BLaER1 treated with 17β-estradiol and CSF1 and Interleukin-3, amounts not matched to agents 10 nM and 100 nM (cell line): ENCODE data around the gene BRD7.

ENCODE experiments used
- H3K27ac ChIP-seq, 11 experiments: shearing (Covaris generic); formaldehyde crosslinking; 2 replicates each; pipeline ENCODE4 v1.8.1; 2022
- H3K27me3 ChIP-seq, 11 experiments: shearing (Covaris generic); formaldehyde crosslinking; 2 replicates each; pipeline ENCODE4 v1.8.1; 2022
- H3K36me3 ChIP-seq, 11 experiments: shearing (Covaris generic); formaldehyde crosslinking; 2 replicates each; pipeline ENCODE4 v1.8.1; 2022
- H3K4me1 ChIP-seq, 10 experiments: shearing (Covaris generic); formaldehyde crosslinking; 2 replicates each; pipeline ENCODE4 v1.8.1; 2022
- H3K4me2 ChIP-seq, 11 experiments: shearing (Covaris generic); formaldehyde crosslinking; 2 replicates each; pipeline ENCODE4 v1.8.1; 2022
- H3K4me3 ChIP-seq, 10 experiments: shearing (Covaris generic); formaldehyde crosslinking; 2 replicates each; pipeline ENCODE4 v1.8.1; 2022
- H3K9ac ChIP-seq, 11 experiments: shearing (Covaris generic); formaldehyde crosslinking; 2 replicates each; pipeline ENCODE4 v1.8.1; 2022
- H3K9me3 ChIP-seq, 11 experiments: shearing (Covaris generic); formaldehyde crosslinking; replicated peaks in 1 of 11; 2 replicates each; pipeline ENCODE4 v1.8.1; 2022
- H4K20me1 ChIP-seq, 11 experiments: shearing (Covaris generic); formaldehyde crosslinking; 2 replicates each; pipeline ENCODE4 v1.8.1; 2022
- Cebpa-rat ChIP-seq, 11 experiments: shearing (Covaris generic); IDR thresholded peaks; 2 replicates each; pipeline ENCODE4 v1.8.1; 2022

The BRD7 gene

GRCh38 chr16:50275098-50275415 is 93.7 kb downstream of the BRD7 start:
- H4K20me1 ChIP-seq = peaks cover 0 to 33% (median 0%) of the 10 kb centered on the region in 11 experiments; a peak in 7 of 22 replicates
- no peaks in the 10 kb centered on the region for H3K27me3 ChIP-seq
- peak overlapping the region; percentile 86 to 98 (median 94) for H3K9ac ChIP-seq
- no peak for TF ChIP-seq Cebpa-rat (IDR thresholded peaks at IDR 0.05)
- H3K27ac ChIP-seq = peak overlapping the region; percentile 92 to 100 (median 98)
- H3K4me3 ChIP-seq = peak overlapping the region; percentile 50 to 73 (median 64); a peak in 19 of 20 replicates
- peaks cover 0 to 18% (median 0%) of the 10 kb centered on the region in 11 experiments; a peak in 5 of 22 replicates for H3K36me3 ChIP-seq
- H3K4me2 ChIP-seq = peak overlapping the region; percentile 91 to 100 (median 99)
- no peaks in the 10 kb centered on the region for H3K9me3 ChIP-seq
- peaks cover 79 to 98% (median 95%) of the 10 kb centered on the region in 10 experiments for H3K4me1 ChIP-seq

- H3K9me3 ChIP-seq = no peaks in the 10 kb centered on the region
- peaks cover 0 to 33% (median 0%) of the 10 kb centered on the region in 11 experiments; a peak in 7 of 22 replicates for H4K20me1 ChIP-seq
- peaks cover 0 to 18% (median 0%) of the 10 kb centered on the region in 11 experiments; a peak in 5 of 22 replicates for H3K36me3 ChIP-seq
- no peak for TF ChIP-seq Cebpa-rat (IDR thresholded peaks at IDR 0.05)
- peak overlapping the region; percentile 91 to 100 (median 99) for H3K4me2 ChIP-seq
- peak overlapping the region; percentile 92 to 100 (median 98) for H3K27ac ChIP-seq
- H3K9ac ChIP-seq = peak overlapping the region; percentile 86 to 98 (median 94)
- H3K27me3 ChIP-seq = no peaks in the 10 kb centered on the region
- H3K4me1 ChIP-seq = peaks cover 76 to 98% (median 95%) of the 10 kb centered on the region in 10 experiments
- H3K4me3 ChIP-seq = peak overlapping the region; percentile 50 to 73 (median 64)
Measured at GRCh38 chr16:50274326-50275097, 94.3 kb downstream of the BRD7 start.

GRCh38 chr16:50273888-50274325 is 94.9 kb downstream of the BRD7 start:
- TF ChIP-seq Cebpa-rat (IDR thresholded peaks at IDR 0.05) = no peak
- H3K4me1 ChIP-seq = peaks cover 73 to 98% (median 95%) of the 10 kb centered on the region in 10 experiments
- peak overlapping the region; percentile 86 to 98 (median 94) for H3K9ac ChIP-seq

GRCh38 chr16:50273382-50273690 is 95.5 kb downstream of the BRD7 start:
- Histone ChIP-seq H3K27me3 (no peaks in the 10 kb centered on the region), H3K27ac (peak overlapping the region in 10 of 11 experiments; percentile 92 to 100 (median 98); a peak in 18 of 22 replicates), H3K9ac (peak overlapping the region in 9 of 11 experiments; percentile 57 to 98 (median 94); a peak in 15 of 22 replicates), H3K4me2 (peak overlapping the region; percentile 91 to 100 (median 99)), H4K20me1 (peaks cover 0 to 34% (median 0%) of the 10 kb centered on the region in 11 experiments; a peak in 7 of 22 replicates), H3K4me3 (peak overlapping the region in 6 of 10 experiments; percentile 31 to 73 (median 66); a peak in 9 of 20 replicates), H3K9me3 (no peaks in the 10 kb centered on the region), H3K4me1 (peaks cover 72 to 98% (median 95%) of the 10 kb centered on the region in 10 experiments), H3K36me3 (peaks cover 0 to 18% (median 0%) of the 10 kb centered on the region in 11 experiments; a peak in 5 of 22 replicates)
- TF ChIP-seq Cebpa-rat (IDR thresholded peaks at IDR 0.05) = no peak

More at GRCh38 chr16:50273888-50274325, 94.9 kb downstream of the BRD7 start:
- H3K4me3 ChIP-seq = peak overlapping the region in 9 of 10 experiments; percentile 59 to 73 (median 64); a peak in 18 of 20 replicates
- H3K36me3 ChIP-seq = peaks cover 0 to 18% (median 0%) of the 10 kb centered on the region in 11 experiments; a peak in 5 of 22 replicates
- H3K27ac ChIP-seq = peak overlapping the region; percentile 92 to 100 (median 98)
- peak overlapping the region; percentile 91 to 100 (median 99) for H3K4me2 ChIP-seq
- no peaks in the 10 kb centered on the region for H3K27me3 ChIP-seq
- peaks cover 0 to 34% (median 0%) of the 10 kb centered on the region in 11 experiments; a peak in 7 of 22 replicates for H4K20me1 ChIP-seq
- H3K9me3 ChIP-seq = no peaks in the 10 kb centered on the region

- Histone ChIP-seq H3K27ac (peak overlapping the region; percentile 7 to 100 (median 98); a peak in 19 of 22 replicates), H3K9me3 (no peaks in the 10 kb centered on the region), H3K4me1 (peaks cover 72 to 98% (median 95%) of the 10 kb centered on the region in 10 experiments), H3K4me3 (peak overlapping the region in 5 of 10 experiments; percentile 14 to 73 (median 60); a peak in 7 of 20 replicates), H3K27me3 (no peaks in the 10 kb centered on the region), H3K36me3 (peaks cover 0 to 18% (median 0%) of the 10 kb centered on the region in 11 experiments; a peak in 5 of 22 replicates), H4K20me1 (peaks cover 0 to 35% (median 0%) of the 10 kb centered on the region in 11 experiments; a peak in 7 of 22 replicates), H3K4me2 (peak overlapping the region; percentile 91 to 100 (median 99)), H3K9ac (peak overlapping the region; percentile 14 to 98 (median 92); a peak in 19 of 22 replicates)
- no peak for TF ChIP-seq Cebpa-rat (IDR thresholded peaks at IDR 0.05)
Measured at GRCh38 chr16:50272687-50273381, 96.0 kb downstream of the BRD7 start.

- Histone ChIP-seq H3K4me1 (peaks cover 72 to 98% (median 95%) of the 10 kb centered on the region in 10 experiments), H3K4me2 (peak overlapping the region; percentile 91 to 100 (median 99)), H3K27ac (peak overlapping the region; percentile 7 to 100 (median 98); a peak in 20 of 22 replicates)
Measured at GRCh38 chr16:50272111-50272571, 96.6 kb downstream of the BRD7 start.

GRCh38 chr16:50271148-50272041 is 97.4 kb downstream of the BRD7 start:
- H3K9me3 ChIP-seq = no peaks in the 10 kb centered on the region
- peak overlapping the region in 10 of 11 experiments; percentile 7 to 100 (median 98); a peak in 18 of 22 replicates for H3K27ac ChIP-seq
- peaks cover 0 to 36% (median 0%) of the 10 kb centered on the region in 11 experiments; a peak in 7 of 22 replicates for H4K20me1 ChIP-seq
- H3K4me2 ChIP-seq = peak overlapping the region; percentile 91 to 100 (median 99)
- H3K27me3 ChIP-seq = no peaks in the 10 kb centered on the region
- H3K4me3 ChIP-seq = peak overlapping the region in 1 of 10 experiments; percentile 73; a peak in 1 of 20 replicates
- no peak for TF ChIP-seq Cebpa-rat (IDR thresholded peaks at IDR 0.05)
- H3K36me3 ChIP-seq = peaks cover 0 to 18% (median 0%) of the 10 kb centered on the region in 11 experiments; a peak in 5 of 22 replicates
- H3K4me1 ChIP-seq = peaks cover 74 to 98% (median 95%) of the 10 kb centered on the region in 10 experiments
- H3K9ac ChIP-seq = peak overlapping the region in 10 of 11 experiments; percentile 44 to 98 (median 93); a peak in 17 of 22 replicates

More at GRCh38 chr16:50272111-50272571, 96.6 kb downstream of the BRD7 start:
- Histone ChIP-seq H3K27me3 (no peaks in the 10 kb centered on the region), H3K36me3 (peaks cover 0 to 18% (median 0%) of the 10 kb centered on the region in 11 experiments; a peak in 5 of 22 replicates), H3K9ac (peak overlapping the region; percentile 41 to 98 (median 92); a peak in 21 of 22 replicates), H3K9me3 (no peaks in the 10 kb centered on the region), H3K4me3 (peak overlapping the region in 4 of 10 experiments; percentile 14 to 73 (median 40); a peak in 4 of 20 replicates), H4K20me1 (peaks cover 0 to 36% (median 0%) of the 10 kb centered on the region in 11 experiments; a peak in 7 of 22 replicates)
- TF ChIP-seq Cebpa-rat (IDR thresholded peaks at IDR 0.05) = no peak
